Esophagus muscularis mucosa (tissue), 4 donors: ENCODE measurements around the gene ZNF605. TPM values are rescaled to one million over a fixed set of nuclear protein-coding genes. Genes with fewer than 3 reads are reported as not detected.
"Not testable (repeated sequence)": the region's sequence is repeated elsewhere in the genome, so short reads cannot be mapped to it uniquely, and the experiment has no call there.

ENCODE experiments used
- DNase-seq: peaks from one replicate; pipeline ENCODE4 v3.0.0-alpha.2; 2017; ENCODE audit errors: extremely low spot score
- H3K27ac ChIP-seq, 4 donors: fragments of 200-600 bp; sonication (generic); replicated peaks in 1 of 4; 1 replicate in 3 of 4; 2 replicates in 1 of 4; pipeline ENCODE4 v1.5.1; 2016 to 2019; ENCODE audit warnings: mild to moderate bottlenecking in 1 of 4
- H3K27me3 ChIP-seq, 4 donors: fragments of 200-600 bp; sonication (generic); one replicate each; pipeline versions ENCODE4 v1.5.1 to v1.6.0; 2016 to 2019
- H3K36me3 ChIP-seq, 4 donors: fragments of 200-600 bp; sonication (generic); one replicate each; pipeline ENCODE4 v1.5.1; 2016 to 2019
- H3K4me1 ChIP-seq, 4 donors: fragments of 200-600 bp; sonication (generic); one replicate each; pipeline ENCODE4 v1.5.1; 2016 to 2019
- H3K4me3 ChIP-seq, 4 donors: fragments of 200-600 bp; sonication (generic); 1 replicate in 2 of 4; 2 replicates in 2 of 4; pipeline ENCODE4 v1.5.1; 2016 to 2019; ENCODE audit warnings: mild to moderate bottlenecking in 4 of 4, moderate library complexity in 1 of 4
- H3K9me3 ChIP-seq, 4 donors: fragments of 200-600 bp; sonication (generic); 1 replicate in 3 of 4; 2 replicates in 1 of 4; pipeline ENCODE4 v1.5.1; 2016 to 2019
- EP300 ChIP-seq: sonication (generic); formaldehyde crosslinking; IDR thresholded peaks from one replicate; pipeline ENCODE4 v1.6.1; 2017; ENCODE audit warnings: antibody characterized with exemption
- POLR2A ChIP-seq: fragments of 450-650 bp; IDR thresholded peaks from one replicate; pipeline ENCODE4 v1.6.1; 2017; ENCODE audit warnings: antibody characterized with exemption, moderate library complexity, mild to moderate bottlenecking, low read depth
- POLR2AphosphoS5 ChIP-seq, 2 donors: sonication (generic); formaldehyde crosslinking; IDR thresholded peaks; one replicate each; pipeline ENCODE4 v1.6.1; 2017; ENCODE audit warnings: antibody characterized with exemption in 2 of 2
- WGBS: methylation state at CpG from one replicate; pipeline ENCODE4 v1.1.5; 2018; 5-methylcytosine and 5-hydroxymethylcytosine counted together
- intact Hi-C: fragments of 100-400 bp; cut with DNase I; formaldehyde crosslinking; loops from one replicate; pipeline ENCODE4 v1.15.1; 2023
- total RNA-seq, 4 donors: library from RNA; depleted of rRNA; stranded (reverse); fragments of >200 nt; gene quantifications; one replicate each; pipeline versions ENCODE4 v1.1.0 to v1.2.1, GENCODE V29; 2016
- TF ChIP-seq, protein P1 (sequence below), 3 experiments: fragments of 200-600 bp in 2 of 3; fragments of 450-650 bp in 1 of 3; sonication (generic) in 2 of 3; IDR thresholded peaks; one replicate each; pipeline ENCODE4 v1.5.1; 2017 to 2019; ENCODE audit warnings: antibody characterized with exemption in 3 of 3, mild to moderate bottlenecking in 2 of 3, moderate library complexity in 1 of 3

Gene ZNF605
- total RNA-seq, 4 donors from 2014 or later: 5.5 to 9.0 (median 6.1) TPM

- peak overlapping the region; percentile 82 to 89 (median 87) for H3K27ac ChIP-seq
- H3K9me3 ChIP-seq: peaks cover 0 to 6% (median under 1%) of the 10 kb centered on the region in 4 donors
- intact Hi-C loops: no loop called here
- TF ChIP-seq POLR2AphosphoS5 (IDR thresholded peaks at IDR 0.05) (peak; percentile 81 to 89), POLR2A (peak; percentile 15), EP300 (no peak)
- TF ChIP-seq, protein P1, sequence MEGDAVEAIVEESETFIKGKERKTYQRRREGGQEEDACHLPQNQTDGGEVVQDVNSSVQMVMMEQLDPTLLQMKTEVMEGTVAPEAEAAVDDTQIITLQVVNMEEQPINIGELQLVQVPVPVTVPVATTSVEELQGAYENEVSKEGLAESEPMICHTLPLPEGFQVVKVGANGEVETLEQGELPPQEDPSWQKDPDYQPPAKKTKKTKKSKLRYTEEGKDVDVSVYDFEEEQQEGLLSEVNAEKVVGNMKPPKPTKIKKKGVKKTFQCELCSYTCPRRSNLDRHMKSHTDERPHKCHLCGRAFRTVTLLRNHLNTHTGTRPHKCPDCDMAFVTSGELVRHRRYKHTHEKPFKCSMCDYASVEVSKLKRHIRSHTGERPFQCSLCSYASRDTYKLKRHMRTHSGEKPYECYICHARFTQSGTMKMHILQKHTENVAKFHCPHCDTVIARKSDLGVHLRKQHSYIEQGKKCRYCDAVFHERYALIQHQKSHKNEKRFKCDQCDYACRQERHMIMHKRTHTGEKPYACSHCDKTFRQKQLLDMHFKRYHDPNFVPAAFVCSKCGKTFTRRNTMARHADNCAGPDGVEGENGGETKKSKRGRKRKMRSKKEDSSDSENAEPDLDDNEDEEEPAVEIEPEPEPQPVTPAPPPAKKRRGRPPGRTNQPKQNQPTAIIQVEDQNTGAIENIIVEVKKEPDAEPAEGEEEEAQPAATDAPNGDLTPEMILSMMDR (IDR thresholded peaks at IDR 0.05): no peak
- peaks cover 5 to 32% (median 28%) of the 10 kb centered on the region in 4 donors for H3K4me1 ChIP-seq
- H3K27me3 ChIP-seq: no peaks in the 10 kb centered on the region
- no peaks in the 10 kb centered on the region for H3K36me3 ChIP-seq
- WGBS: 0% methylated on average over 32 of the region's 85 CpGs
- DNase-seq: peak; percentile 99
- peak overlapping the region; percentile 63 to 72 (median 68) for H3K4me3 ChIP-seq
These were observed 47.7 kb downstream of the ZNF605 start for GRCh38 chr12:132908145-132909029.

GRCh38 chr12:132907789-132908144 is 48.3 kb downstream of the ZNF605 start:
- Histone ChIP-seq H3K4me3 (peak overlapping the region; percentile 63 to 72 (median 68)), H3K4me1 (peaks cover 5 to 32% (median 28%) of the 10 kb centered on the region in 4 donors), H3K27ac (peak overlapping the region; percentile 82 to 89 (median 87))
- 3% methylated on average over 17 of the region's 23 CpGs for WGBS
- H3K27me3 ChIP-seq, H3K9me3 ChIP-seq, intact Hi-C loops, DNase-seq, H3K36me3 ChIP-seq: not testable (repeated sequence)

GRCh38 chr12:132907216-132907615 is 48.9 kb downstream of the ZNF605 start:
- Histone ChIP-seq H3K36me3 (no peaks in the 10 kb centered on the region), H3K27ac (peak overlapping the region; percentile 82 to 89 (median 87)), H3K27me3 (no peaks in the 10 kb centered on the region), H3K4me1 (peaks cover 5 to 32% (median 28%) of the 10 kb centered on the region in 4 donors), H3K4me3 (peak overlapping the region; percentile 63 to 72 (median 68)), H3K9me3 (peaks cover 0 to 6% (median 0%) of the 10 kb centered on the region in 4 donors)
- 30% methylated on average over 16 of the region's 16 CpGs for WGBS
- intact Hi-C loops: no loop called here
- TF ChIP-seq EP300 (no peak), POLR2A (no peak), POLR2AphosphoS5 (IDR thresholded peaks at IDR 0.05) (no peak)
- TF ChIP-seq, protein P1 (IDR thresholded peaks at IDR 0.05): no peak
- no peak for DNase-seq

DNA sequence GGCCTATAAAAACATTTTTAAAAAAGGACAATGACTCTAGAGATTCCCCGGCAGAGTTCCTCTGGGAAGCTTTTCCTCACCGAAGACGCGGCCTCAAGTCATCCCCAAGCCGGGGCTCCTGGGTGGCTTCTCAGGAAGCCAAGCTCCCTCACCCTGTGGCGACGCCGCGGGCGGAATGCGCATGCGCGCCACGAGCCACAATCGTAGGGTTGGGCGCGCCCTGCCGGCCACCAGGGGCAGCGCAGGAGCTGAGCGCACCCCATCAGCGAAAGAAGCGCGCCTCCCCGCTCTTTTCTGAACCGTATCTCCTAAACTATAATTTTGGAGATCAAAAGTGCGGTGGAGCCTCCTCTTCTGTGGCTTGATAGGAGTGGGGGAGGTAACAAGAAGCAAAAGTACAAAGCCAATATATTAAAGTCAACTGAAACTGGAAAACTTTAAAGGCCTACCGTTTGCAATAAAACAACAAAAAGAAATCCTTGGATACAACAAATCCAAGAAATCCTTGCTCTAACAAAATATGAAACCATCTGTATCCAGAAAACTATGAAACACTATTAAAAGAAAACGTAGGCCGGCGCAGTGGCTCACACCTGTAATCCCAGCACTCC is 51.3 kb downstream of the ZNF605 start:
- Histone ChIP-seq H3K4me1 (peaks cover 5 to 32% (median 28%) of the 10 kb centered on the region in 4 donors), H3K9me3 (no peaks in the 10 kb centered on the region), H3K36me3 (no peaks in the 10 kb centered on the region), H3K4me3 (peak overlapping the region; percentile 35 to 40 (median 39)), H3K27me3 (no peaks in the 10 kb centered on the region), H3K27ac (peak overlapping the region; percentile 20 to 59 (median 41))
- DNase-seq: peak; percentile 92
- TF ChIP-seq, protein P1 (IDR thresholded peaks at IDR 0.05): peak; percentile 96 to 100 (median 97)
- TF ChIP-seq POLR2AphosphoS5 (IDR thresholded peaks at IDR 0.05): peak; percentile 30 to 78
- TF ChIP-seq POLR2A: no peak
- TF ChIP-seq EP300: no peak
- intact Hi-C loops: loop anchor here (5.0 kb wide), 1 partner anchor 78 kb away; the partner anchor contains the start of gene GOLGA3
- 9% methylated on average over 30 of the region's 30 CpGs for WGBS

DNA sequence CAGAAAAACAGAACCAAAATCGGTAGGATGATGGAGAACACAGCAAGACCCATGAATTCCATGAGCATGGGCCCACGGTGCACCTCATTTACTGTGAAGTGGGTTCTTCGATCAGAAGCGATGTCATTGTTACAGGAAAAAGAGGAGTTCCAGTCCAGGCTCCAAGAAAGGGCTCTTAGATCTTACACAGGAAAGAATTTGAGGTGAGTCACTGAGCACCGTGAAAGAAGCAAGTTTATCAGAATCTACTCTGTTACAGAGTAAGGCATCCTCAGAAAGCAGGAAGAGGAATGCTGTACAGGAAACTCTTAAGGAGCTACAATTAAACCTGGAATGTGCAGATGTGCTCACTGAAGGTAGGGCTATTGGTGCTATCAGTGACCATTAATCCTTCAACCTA is 57.1 kb downstream of the ZNF605 start:
- TF ChIP-seq POLR2A (no peak), EP300 (no peak), POLR2AphosphoS5 (IDR thresholded peaks at IDR 0.05) (no peak)
- TF ChIP-seq, protein P1 (IDR thresholded peaks at IDR 0.05): no peak
- no peaks in the 10 kb centered on the region for H3K9me3 ChIP-seq
- H3K4me3 ChIP-seq: no peak overlapping the region
- intact Hi-C loops: no loop called here
- H3K36me3 ChIP-seq: no peaks in the 10 kb centered on the region
- 90% methylated on average over 5 of the region's 5 CpGs for WGBS
- DNase-seq: no peak
- no peak overlapping the region for H3K27ac ChIP-seq
- H3K27me3 ChIP-seq: no peaks in the 10 kb centered on the region
- no peaks in the 10 kb centered on the region for H3K4me1 ChIP-seq
